Measurements from ENCODE around the gene KIF1A.

The KIF1A gene

DNA sequence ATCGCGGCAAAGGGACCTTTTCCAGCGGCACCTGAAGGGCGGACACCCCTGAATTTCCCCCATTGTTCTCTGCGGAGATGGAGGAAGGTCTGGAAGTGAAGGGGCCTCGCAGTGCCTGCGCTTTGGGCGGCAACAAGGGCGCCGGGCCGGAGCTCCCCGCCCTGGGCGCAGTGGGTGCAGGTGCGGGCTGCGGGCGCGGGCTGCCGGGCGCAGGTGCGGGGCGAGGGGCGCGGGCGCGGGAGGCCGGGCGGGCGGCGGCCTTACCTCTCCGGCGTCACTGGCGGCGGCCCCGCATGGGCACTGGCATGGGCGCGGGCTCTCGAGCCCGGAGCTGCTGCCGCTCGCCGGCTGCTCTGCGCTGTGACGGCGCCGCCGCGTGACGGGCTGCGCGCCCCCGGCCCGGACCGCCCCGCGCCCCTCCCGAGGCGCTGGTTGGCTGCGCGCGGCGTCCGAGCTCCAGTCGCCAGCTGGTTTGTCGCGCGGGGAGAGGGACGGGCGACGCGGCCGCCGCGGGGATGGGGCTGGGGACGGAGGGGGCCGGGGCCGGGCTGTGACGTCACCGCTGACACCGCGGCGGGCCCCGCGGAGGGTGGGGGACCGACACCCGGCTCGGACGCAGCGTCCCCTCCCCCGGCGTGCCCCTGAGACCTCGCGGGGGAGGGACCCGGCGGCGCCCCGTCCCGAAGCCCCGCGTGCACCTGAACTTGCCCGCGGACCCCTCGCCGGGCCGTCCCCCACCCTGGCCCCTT, at the start of gene KIF1A:
TSS of gene KIF1A (minus strand) at position 362 of the 749 bp plus-strand sequence. CDS start 22,467 bp downstream, outside the sequence.
- DNase-seq (ENCODE audit: low read depth in 2 of 3, low spot score in 1 of 3) = no peak

GRCh38 chr2:240869109-240869955, 49.3 kb upstream of the KIF1A start:
- DNase-seq (ENCODE audit: low read depth in 2 of 3, low spot score in 1 of 3) = no peak

- DNase-seq (ENCODE audit: low read depth in 2 of 3, low spot score in 1 of 3) = no peak
These were observed 48.5 kb upstream of the KIF1A start, which contains the start of gene AGXT for GRCh38 chr2:240868286-240869108. TSS of gene AGXT (plus strand) at chr2:240868824. CDS start at chr2:240868866, 42 bp downstream.

- DNase-seq (ENCODE audit: low read depth in 2 of 3, low spot score in 1 of 3) = no peak
These were observed 45.4 kb upstream of the KIF1A start for GRCh38 chr2:240865391-240865790.

- no peak for DNase-seq (ENCODE audit: low read depth in 2 of 3, low spot score in 1 of 3)
These were observed 44.5 kb upstream of the KIF1A start for GRCh38 chr2:240864475-240864874.

GRCh38 chr2:240861547-240861946, 41.5 kb upstream of the KIF1A start:
- no peak for DNase-seq (ENCODE audit: low read depth in 2 of 3, low spot score in 1 of 3)

- DNase-seq (ENCODE audit: low read depth in 2 of 3, low spot score in 1 of 3) = no peak
These were observed 38.9 kb upstream of the KIF1A start for GRCh38 chr2:240858871-240859270.

DNA sequence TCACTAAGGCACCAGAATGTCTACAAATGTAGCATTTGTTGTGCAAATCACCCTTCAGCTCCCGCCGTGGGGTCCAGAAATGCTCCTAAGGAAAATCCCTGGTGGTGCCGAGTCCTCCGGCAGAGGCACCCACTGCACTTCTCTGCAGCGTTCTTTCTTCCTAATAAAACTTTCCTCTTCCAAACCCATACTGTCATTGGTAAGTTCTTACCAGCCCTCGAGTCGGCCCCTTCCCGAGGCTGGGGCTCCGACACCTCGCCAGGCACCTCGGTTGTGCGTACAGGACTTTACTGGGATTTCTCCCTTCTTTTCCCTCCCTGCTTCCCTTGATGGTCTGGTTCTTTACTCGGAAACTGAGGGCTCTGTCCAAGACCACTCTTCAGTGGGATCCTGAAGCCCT, 38.3 kb upstream of the KIF1A start:
- DNase-seq (ENCODE audit: low read depth in 2 of 3, low spot score in 1 of 3) = no peak

GRCh38 chr2:240857039-240858008, 37.3 kb upstream of the KIF1A start:
- no peak for DNase-seq (ENCODE audit: low read depth in 2 of 3, low spot score in 1 of 3)

GRCh38 chr2:240856151-240856980, 36.3 kb upstream of the KIF1A start:
- no peak for DNase-seq (ENCODE audit: low read depth in 2 of 3, low spot score in 1 of 3)

DNA sequence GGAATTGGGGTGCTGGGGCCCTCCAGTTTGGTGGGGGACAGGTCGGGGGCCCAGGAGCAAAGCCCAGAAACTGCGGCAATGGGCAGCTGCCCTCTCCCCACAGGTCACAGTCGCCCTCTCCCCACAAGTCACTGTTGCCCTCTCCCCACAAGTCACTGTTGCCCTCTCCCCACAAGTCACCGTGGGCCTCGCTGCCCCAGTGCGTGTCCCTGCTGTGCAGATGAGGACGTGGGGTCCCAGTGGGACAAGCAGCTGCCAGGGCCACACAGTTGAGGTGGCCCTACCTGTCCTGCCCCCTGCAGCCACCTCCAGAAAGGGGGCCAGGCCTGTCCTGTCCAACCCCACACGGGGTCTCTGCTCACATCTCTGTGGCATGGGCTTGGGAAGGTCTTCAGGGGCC, 35.7 kb upstream of the KIF1A start:
- no peak for DNase-seq (ENCODE audit: low read depth in 2 of 3, low spot score in 1 of 3)

GRCh38 chr2:240852671-240853314, 32.8 kb upstream of the KIF1A start:
- DNase-seq (ENCODE audit: low read depth in 2 of 3, low spot score in 1 of 3) = no peak

DNA sequence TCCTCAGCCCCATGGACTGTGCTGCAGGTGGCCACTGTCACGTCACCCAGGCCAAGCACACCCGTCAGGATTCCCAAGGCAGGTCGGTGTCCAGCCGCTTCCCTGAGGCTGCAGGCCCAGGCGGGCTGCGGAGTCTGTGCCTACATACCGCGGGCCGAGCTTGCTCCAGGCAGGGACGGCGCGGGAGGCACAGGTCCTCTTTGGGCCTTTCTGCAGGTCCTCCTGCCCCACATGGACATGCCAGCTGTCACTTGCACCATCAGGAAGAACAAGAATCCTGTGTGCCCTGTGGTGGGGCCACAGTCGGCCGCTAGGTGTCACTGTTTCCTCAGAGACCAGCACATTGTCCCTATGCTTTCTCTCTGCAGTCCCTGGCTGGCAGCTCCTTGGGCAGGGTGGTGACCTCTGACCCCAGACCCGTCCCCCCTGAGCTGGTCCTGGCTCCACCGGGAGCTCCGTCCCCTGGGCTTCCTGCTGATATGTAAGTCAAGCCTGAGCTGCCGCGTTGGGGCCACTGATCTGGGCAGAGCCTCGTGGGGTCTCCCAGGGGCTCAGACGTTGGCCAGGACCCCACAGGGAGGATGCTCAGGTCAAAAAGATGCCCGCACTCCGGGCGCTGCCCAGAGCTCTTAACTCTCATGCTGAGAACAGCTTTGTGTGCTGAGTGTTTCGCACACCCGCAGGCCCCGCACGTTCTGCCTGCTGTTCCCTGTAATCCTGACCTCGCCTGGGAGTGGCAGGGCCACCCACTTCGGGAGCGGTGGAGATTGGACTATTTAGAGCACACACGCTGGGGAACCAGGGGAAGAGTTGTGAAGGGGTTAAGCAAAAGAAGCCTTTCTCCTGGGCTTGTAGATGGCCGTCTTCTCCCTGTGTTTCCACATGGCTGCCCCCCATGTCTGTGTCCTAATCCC, 31.3 kb upstream of the KIF1A start:
- DNase-seq (ENCODE audit: low read depth in 2 of 3, low spot score in 1 of 3) = peak; percentile 64 to 83 (median 72)

DNA sequence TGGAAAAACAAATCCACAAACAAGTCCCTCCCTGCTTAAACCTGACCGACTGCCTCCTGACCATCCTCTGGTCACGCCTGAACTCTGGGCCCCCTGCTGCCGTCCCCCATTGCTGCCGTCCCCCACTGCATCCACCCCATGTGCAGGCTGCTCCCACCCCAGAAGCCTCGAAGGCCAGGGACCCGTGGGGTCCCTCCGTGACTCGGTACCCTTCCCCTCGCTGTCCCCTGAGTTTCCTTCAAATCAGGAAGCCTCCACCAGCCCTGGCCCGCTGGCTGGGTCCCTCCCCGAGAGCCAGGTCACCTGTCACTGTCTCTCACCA, 30.7 kb upstream of the KIF1A start:
- DNase-seq (ENCODE audit: low read depth in 2 of 3, low spot score in 1 of 3) = no peak

- DNase-seq (ENCODE audit: low read depth in 2 of 3, low spot score in 1 of 3) = no peak
These were observed 30.0 kb upstream of the KIF1A start for GRCh38 chr2:240850026-240850425.

GRCh38 chr2:240848900-240849680, 29.1 kb upstream of the KIF1A start:
- DNase-seq (ENCODE audit: low read depth in 2 of 3, low spot score in 1 of 3) = no peak

DNA sequence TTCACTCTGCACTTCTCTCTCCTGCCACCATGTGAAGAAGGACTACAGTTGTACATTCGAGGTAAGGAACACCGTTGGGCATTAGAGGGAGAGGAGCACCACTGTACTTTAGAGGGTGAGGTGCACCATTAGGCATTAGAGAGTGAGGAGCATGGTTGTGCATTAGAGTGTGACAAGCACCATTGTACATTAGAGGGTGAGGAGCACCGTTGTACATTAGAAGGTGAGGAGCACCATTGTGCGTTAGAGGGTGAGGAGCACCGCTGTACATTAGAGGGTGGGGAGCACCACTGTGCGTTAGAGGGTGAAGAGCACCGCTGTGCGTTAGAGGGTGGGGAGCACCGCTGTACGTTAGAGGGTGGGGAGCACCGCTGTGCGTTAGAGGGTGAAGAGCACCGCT, 27.8 kb upstream of the KIF1A start:
- DNase-seq (ENCODE audit: low read depth in 2 of 3, low spot score in 1 of 3) = no peak
